OCI-LY1 (cell line): ENCODE data around the gene NPAS3.

Experiments
- EZH2 ChIP-seq: fragments of 200-600 bp; sonication (generic), shearing (Covaris generic); IDR thresholded peaks from 2 replicates; pipeline ENCODE4 v1.8.0; 2017; ENCODE audit warnings: borderline replicate concordance, mixed run types, mild to moderate bottlenecking, antibody characterized with exemption, low read length, moderate library complexity, mixed read lengths
- TF ChIP-seq, protein P1 (sequence below): fragments of 200-600 bp; sonication (generic), shearing (Covaris generic); IDR thresholded peaks from 2 replicates; pipeline ENCODE4 v1.5.1; 2017; ENCODE audit warnings: mild to moderate bottlenecking, antibody characterized with exemption, low read length, moderate library complexity, mixed read lengths

DNA sequence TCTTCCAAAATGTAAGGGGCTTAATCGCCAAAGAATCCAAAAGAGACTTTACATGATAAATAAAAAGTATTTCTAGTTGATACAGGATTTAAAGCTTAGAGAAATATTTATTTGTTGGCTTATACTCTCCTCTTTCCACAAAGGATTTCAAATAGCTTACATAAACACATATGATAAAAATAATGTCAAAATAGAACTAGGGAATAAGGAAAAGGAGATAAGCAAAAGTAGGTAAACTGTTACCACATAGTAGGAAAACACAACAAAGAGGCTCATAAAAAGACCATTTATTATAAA is 625.2 kb downstream of the NPAS3 start:
- TF ChIP-seq, protein P1, sequence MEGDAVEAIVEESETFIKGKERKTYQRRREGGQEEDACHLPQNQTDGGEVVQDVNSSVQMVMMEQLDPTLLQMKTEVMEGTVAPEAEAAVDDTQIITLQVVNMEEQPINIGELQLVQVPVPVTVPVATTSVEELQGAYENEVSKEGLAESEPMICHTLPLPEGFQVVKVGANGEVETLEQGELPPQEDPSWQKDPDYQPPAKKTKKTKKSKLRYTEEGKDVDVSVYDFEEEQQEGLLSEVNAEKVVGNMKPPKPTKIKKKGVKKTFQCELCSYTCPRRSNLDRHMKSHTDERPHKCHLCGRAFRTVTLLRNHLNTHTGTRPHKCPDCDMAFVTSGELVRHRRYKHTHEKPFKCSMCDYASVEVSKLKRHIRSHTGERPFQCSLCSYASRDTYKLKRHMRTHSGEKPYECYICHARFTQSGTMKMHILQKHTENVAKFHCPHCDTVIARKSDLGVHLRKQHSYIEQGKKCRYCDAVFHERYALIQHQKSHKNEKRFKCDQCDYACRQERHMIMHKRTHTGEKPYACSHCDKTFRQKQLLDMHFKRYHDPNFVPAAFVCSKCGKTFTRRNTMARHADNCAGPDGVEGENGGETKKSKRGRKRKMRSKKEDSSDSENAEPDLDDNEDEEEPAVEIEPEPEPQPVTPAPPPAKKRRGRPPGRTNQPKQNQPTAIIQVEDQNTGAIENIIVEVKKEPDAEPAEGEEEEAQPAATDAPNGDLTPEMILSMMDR = no peak
- no peak for TF ChIP-seq EZH2
